Measurements from ENCODE around the gene TIAM2. TPM values are rescaled to one million over a fixed set of nuclear protein-coding genes. Genes with fewer than 3 reads are reported as not detected.

TIAM2 gene
- total RNA-seq, 1 donor from 2014 or later, result 5.9 TPM

DNA sequence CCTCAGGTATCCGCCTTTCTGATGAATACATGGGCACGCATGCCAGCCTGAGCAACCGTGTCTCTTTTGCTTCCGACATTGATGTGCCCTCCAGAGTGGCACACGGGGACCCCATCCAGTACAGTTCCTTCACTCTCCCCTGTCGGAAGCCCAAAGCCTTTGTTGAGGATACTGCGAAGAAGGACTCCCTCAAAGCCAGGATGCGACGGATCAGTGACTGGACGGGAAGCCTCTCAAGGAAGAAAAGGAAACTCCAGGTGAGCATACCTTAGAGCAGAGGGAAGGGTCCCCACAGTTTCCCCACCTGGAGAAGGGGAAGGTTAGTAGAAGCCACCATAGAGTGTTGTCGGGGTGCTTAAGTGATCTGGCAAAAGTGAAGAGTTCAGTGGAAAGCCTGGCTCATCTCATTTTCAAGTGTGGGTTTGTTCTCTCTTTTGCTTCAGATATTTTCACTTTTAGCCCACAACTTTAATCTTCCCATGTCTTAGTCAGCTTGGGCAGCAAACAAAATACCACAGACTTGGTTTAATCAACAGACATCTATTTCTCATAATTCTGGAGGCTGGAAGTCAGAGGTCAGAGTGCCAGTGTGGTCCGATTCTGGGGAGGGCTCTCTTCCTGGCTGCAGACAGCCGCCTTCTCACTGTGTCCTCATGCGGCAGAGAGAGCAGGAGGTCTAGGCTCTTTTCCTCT lies 135.2 kb downstream of the TIAM2 start:
- Histone ChIP-seq H3K9me3 (no peaks in the 10 kb centered on the region), H3K4me1 (no peaks in the 10 kb centered on the region), H3K4me3 (no peak overlapping the region), H3K36me3 (no peaks in the 10 kb centered on the region), H3K27ac (no peak overlapping the region), H3K27me3 (ENCODE audit: low read depth) (no peaks in the 10 kb centered on the region)
- ATAC-seq, result no peak
- DNase-seq, result no peak
- TF ChIP-seq, protein P1, sequence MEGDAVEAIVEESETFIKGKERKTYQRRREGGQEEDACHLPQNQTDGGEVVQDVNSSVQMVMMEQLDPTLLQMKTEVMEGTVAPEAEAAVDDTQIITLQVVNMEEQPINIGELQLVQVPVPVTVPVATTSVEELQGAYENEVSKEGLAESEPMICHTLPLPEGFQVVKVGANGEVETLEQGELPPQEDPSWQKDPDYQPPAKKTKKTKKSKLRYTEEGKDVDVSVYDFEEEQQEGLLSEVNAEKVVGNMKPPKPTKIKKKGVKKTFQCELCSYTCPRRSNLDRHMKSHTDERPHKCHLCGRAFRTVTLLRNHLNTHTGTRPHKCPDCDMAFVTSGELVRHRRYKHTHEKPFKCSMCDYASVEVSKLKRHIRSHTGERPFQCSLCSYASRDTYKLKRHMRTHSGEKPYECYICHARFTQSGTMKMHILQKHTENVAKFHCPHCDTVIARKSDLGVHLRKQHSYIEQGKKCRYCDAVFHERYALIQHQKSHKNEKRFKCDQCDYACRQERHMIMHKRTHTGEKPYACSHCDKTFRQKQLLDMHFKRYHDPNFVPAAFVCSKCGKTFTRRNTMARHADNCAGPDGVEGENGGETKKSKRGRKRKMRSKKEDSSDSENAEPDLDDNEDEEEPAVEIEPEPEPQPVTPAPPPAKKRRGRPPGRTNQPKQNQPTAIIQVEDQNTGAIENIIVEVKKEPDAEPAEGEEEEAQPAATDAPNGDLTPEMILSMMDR (IDR thresholded peaks at IDR 0.05), result no peak
- intact Hi-C loops (cut with DNase I), result no loop called here

DNA sequence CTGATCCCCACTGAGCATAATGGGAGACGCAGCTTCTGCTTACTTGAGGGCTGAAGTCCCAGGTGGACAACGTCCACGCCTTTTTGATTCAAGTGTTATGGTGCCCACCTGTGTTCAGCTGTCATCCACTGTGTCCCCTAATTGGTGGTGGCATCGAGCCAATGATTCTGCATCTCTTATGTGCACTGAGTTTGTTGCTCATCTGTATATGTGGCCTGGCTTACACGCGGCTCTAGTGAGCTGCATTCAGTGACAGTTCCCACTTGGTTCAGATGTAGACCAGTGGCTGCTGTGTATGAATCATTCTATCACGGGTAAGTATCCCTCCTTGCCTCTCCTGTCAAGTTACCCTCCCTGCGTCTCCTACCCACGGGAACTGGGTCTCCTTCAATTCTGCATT lies 137.5 kb downstream of the TIAM2 start:
- ATAC-seq (no peak), DNase-seq (no peak)
- Histone ChIP-seq H3K9me3 (no peaks in the 10 kb centered on the region), H3K4me1 (no peaks in the 10 kb centered on the region), H3K27ac (no peak overlapping the region), H3K4me3 (no peak overlapping the region), H3K27me3 (ENCODE audit: low read depth) (no peaks in the 10 kb centered on the region), H3K36me3 (no peaks in the 10 kb centered on the region)
- TF ChIP-seq, protein P1 (IDR thresholded peaks at IDR 0.05), result no peak
- intact Hi-C loops (cut with DNase I), result no loop called here

DNA sequence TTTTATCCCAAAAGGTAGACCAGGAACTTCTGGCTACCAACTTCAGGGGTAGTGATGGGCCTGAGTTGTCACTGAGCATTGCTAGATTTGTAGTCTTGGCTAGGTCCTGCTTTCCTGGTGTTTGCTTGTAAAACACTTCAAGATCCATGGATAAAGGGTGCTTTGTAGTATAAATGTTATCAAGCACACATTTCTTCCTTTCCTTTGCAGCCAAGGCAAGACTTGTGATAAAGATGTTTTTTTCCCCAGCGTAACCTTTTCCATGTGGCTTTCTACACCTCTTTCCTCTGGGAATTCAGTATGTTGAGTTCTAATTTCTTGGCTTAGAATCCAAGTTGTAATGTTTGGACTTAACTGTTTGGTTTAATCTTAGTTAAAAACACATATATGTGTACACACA lies 145.9 kb downstream of the TIAM2 start:
- Histone ChIP-seq H3K27me3 (ENCODE audit: low read depth) (no peaks in the 10 kb centered on the region), H3K27ac (no peak overlapping the region), H3K4me3 (no peak overlapping the region), H3K4me1 (peaks cover 15% of the 10 kb centered on the region), H3K36me3 (no peaks in the 10 kb centered on the region), H3K9me3 (no peaks in the 10 kb centered on the region)
- no peak for DNase-seq
- intact Hi-C loops (cut with DNase I), result no loop called here
- ATAC-seq, result no peak
- TF ChIP-seq, protein P1 (IDR thresholded peaks at IDR 0.05), result no peak

DNA sequence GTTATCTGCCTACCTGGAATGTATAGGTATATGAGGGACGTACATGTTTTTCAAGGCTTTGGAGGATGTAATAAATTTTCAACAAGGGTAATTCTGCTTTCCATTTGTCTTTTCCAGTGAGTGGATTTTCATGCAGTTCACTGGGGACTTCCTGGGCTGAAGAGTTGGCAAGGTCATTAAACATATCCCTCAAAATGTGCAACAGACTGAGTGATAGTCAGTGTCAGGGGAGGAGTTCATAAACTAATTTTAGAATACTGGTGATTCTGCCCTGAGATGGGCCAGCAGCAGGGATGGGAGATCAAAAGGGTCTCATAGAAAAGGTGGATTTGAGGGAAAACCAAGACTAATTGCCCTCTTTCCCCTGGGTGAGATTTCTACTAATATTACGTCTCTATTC lies 146.4 kb downstream of the TIAM2 start:
- intact Hi-C loops (cut with DNase I), result no loop called here
- Histone ChIP-seq H3K27ac (no peak overlapping the region), H3K27me3 (ENCODE audit: low read depth) (no peaks in the 10 kb centered on the region), H3K4me3 (no peak overlapping the region), H3K9me3 (no peaks in the 10 kb centered on the region), H3K4me1 (peaks cover 15% of the 10 kb centered on the region), H3K36me3 (no peaks in the 10 kb centered on the region)
- no peak for DNase-seq
- TF ChIP-seq, protein P1 (IDR thresholded peaks at IDR 0.05), result no peak
- no peak for ATAC-seq

DNA sequence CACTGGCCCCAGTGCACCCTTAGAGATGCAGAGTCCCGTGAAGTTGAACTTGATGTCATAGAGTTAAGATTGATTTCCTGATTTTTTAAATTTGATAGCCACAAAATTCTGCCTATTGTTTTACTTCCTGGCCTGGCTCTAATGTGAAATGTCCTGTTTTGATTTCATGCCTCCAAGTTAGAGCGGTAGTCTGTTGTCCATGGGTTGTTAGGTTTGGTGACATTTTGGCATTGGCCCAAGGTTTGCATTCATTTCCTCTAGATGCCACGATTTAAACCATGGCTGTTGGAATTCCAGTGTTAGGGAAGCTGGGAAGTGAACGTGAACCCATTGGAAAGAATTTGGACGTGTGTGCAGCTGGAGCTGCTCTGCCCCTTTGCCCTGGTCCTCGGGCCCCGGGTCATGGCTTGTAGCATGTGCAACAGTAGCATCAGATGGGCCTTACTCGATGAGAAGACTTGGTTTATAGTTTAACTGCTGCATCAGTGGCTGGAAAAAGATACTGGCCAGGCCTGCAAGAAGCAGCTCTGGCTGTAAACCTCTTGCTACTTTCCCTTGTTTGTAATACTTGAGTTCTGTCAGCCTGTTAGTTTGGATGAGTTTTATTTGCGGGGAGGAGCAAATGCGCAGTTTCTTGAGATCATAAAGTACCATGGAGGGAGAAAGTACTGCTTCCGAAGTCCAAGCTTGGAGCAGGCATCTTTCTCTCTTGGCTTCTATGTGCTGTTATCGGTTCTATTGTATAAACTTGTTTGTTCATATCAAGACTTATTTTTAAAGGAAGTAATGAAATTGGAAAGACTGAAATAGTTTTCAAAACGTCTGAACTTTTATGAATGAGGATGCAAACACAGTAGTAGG lies 147.3 kb downstream of the TIAM2 start:
- no peak for ATAC-seq
- intact Hi-C loops (cut with DNase I), result no loop called here
- Histone ChIP-seq H3K9me3 (no peaks in the 10 kb centered on the region), H3K27me3 (ENCODE audit: low read depth) (no peaks in the 10 kb centered on the region), H3K36me3 (no peaks in the 10 kb centered on the region), H3K4me1 (peaks cover 15% of the 10 kb centered on the region), H3K27ac (no peak overlapping the region), H3K4me3 (peak overlapping the region; percentile 0)
- no peak for DNase-seq
- TF ChIP-seq, protein P1 (IDR thresholded peaks at IDR 0.05), result no peak

Data from lower lobe of right lung (tissue), 2 donors.